A549 (cell line): ENCODE measurements around the gene PDE4DIP.
"Not testable (repeated sequence)": the region's sequence is repeated elsewhere in the genome, so short reads cannot be mapped to it uniquely, and the experiment has no call there.

Experiments used
- CTCF ChIP-seq: fragments of >200 bp; sonication (Bioruptor Twin); formaldehyde crosslinking; IDR thresholded peaks from 3 replicates; pipeline ENCODE4 v1.5.1; 2016
- EHMT2 ChIP-seq: fragments of 200-600 bp; sonication (generic); IDR thresholded peaks from 2 replicates; pipeline ENCODE4 v1.6.1; 2016; ENCODE audit warnings: antibody characterized with exemption, low read depth, mild to moderate bottlenecking, moderate library complexity
- EP300 ChIP-seq, 2 experiments: fragments of >200 bp; sonication (Bioruptor Twin); formaldehyde crosslinking; IDR thresholded peaks; 2 replicates in 1 of 2; 3 replicates in 1 of 2; pipeline ENCODE4 v1.6.1; 2016 to 2017
- MYC ChIP-seq: IDR thresholded peaks from 2 replicates; pipeline ENCODE4 v1.6.1; 2012; ENCODE audit warnings: mild to moderate bottlenecking, inconsistent platforms, low read length, improper control_type of control experiment, borderline replicate concordance
- ZC3H11A ChIP-seq: fragments of 450-650 bp; IDR thresholded peaks from 2 replicates; pipeline ENCODE4 v1.6.1; 2014; ENCODE audit warnings: antibody characterized with exemption, mild to moderate bottlenecking

- not testable (repeated sequence) for TF ChIP-seq ZC3H11A; CTCF; EHMT2; EP300 (IDR thresholded peaks at IDR 0.05); MYC
Measured at GRCh38 chr1:148829365-148829764, 14.9 kb upstream of the PDE4DIP start.
